GM12801 (cell line): ENCODE measurements around the gene TRIM37.

Experiments used
- TF ChIP-seq, protein P1 (sequence below): IDR thresholded peaks from one replicate; pipeline ENCODE4 v1.5.1; 2011; ENCODE audit warnings: control low read depth; ENCODE audit not compliant: insufficient read length; ENCODE audit errors: extremely low read depth

TRIM37 gene

DNA sequence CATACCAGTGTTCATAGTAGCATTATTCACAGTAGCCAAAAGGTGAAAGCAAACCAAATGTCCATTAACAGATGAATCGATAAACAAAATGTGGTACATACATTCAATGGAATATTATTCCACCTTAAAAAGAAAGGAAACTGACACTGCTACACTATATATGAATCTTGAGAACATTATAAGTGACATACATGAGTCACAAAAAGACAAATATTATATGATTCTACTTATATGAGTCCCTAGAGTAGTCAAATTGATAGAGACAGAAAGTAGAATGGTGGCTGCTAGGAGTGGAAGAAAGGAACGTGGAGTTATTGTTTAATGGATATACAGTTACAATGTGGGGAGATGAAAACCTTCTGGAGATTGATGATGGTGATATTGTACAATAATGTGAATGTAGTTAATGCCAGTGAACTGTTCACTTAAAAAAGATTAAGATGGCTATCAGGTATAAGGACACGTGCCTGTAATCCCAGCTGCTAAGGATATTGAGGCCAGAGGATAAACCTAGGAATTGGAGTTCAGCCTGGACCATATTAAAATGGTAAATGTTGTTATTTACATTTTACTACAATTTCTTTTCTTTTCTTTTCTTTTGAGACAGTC, 20.2 kb upstream of the TRIM37 start:
- TF ChIP-seq, protein P1, sequence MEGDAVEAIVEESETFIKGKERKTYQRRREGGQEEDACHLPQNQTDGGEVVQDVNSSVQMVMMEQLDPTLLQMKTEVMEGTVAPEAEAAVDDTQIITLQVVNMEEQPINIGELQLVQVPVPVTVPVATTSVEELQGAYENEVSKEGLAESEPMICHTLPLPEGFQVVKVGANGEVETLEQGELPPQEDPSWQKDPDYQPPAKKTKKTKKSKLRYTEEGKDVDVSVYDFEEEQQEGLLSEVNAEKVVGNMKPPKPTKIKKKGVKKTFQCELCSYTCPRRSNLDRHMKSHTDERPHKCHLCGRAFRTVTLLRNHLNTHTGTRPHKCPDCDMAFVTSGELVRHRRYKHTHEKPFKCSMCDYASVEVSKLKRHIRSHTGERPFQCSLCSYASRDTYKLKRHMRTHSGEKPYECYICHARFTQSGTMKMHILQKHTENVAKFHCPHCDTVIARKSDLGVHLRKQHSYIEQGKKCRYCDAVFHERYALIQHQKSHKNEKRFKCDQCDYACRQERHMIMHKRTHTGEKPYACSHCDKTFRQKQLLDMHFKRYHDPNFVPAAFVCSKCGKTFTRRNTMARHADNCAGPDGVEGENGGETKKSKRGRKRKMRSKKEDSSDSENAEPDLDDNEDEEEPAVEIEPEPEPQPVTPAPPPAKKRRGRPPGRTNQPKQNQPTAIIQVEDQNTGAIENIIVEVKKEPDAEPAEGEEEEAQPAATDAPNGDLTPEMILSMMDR, result no peak

DNA sequence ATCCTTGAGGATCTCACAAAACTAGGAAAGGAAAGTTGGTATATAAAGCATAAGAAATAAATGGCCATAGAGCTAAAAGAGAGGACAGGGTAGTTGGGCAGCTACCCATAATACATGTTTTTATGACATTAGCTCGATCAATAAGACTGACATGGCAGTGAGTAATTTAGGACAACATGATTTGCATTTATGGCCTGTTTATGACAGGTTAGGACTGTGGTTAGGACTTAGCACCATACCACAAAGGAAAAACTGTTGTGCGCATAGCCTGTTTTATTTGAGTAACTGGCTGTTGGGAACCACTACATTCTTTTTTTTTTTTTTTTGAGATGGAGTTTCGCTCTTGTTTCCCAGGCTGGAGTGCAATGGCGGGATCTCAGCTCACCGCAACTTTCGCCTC, 18.0 kb upstream of the TRIM37 start:
- TF ChIP-seq, protein P1, result no peak

DNA sequence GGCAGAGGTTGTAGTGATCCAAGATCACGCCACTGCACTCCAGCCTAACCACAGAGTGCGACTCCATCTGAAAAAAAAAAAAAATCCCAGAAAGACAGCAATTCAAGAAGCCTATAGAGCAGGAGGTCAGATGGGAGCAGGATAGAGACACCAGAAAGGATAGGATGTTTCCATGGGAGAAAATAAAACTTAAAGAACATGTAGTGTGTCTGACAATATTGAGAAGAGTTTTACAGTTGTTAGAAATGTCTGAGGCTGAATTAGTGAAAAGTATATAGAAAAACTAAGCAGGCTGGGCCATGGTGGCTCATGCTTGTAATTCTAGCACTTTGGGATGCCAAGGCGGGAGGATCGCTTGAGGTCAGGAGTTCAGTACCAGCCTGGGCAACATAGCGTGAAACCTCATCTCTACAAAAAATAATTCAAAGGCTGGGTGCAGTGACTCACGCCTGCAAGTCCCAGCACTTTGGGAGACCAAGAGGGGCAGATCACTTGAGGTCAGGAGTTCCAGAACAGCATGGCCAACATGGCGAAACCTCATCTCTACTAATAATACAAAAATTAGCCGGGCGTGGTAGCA, 15.3 kb upstream of the TRIM37 start:
- TF ChIP-seq, protein P1, result no peak

DNA sequence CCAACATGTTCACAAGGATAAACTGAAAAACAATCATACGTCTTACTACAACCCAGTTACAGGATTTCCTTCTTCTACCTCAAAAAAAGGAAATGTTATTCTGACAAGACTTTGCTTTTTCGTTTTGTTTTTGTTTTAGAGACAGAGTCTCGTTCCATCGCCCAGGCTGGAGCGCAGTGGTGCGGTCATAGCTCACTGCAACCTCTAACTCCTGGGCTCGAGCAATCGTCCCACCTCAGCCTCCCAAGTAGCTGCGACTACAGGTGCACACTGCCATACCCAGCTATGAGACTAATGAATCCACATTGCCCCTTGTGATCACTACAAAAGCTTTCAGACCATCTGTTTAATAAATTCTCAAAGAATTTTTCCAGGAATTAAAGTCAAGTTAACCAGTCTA, 8.8 kb upstream of the TRIM37 start:
- TF ChIP-seq, protein P1, result no peak

DNA sequence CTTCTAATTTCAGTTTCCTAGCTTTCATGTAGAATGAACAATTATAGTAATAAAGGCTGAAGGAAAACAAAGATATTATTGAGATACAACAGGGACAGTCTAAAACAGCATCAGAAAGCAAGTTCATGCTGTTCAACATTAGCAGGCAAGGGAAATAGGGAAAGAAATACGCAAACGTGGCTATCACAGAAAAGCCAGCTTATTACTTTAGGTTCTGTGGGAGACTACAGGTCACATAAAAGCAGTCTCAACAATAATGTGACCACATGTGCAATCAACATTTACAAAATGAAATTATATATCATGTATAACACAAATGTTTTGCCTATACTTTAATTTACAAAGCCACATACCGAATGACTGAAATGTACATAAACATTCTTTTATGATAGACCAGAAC, 4.9 kb upstream of the TRIM37 start:
- TF ChIP-seq, protein P1, result no peak

DNA sequence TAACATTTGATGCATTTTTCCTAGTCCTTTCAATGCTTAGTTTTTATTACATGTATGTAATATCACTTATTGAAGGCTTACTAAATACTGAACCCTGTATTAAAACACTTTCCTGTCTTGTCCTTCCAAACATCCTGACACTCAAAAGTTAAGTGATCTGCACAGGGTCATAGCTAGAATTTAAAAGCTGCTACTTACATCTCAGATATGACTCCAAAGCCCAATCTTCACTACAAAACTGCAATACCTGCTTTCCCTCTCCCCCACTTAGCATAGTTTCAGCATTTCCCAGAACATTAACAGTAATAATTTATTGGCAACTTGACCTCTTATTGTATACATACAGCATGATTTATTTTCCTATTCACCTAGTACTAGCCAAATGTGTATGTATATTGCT, 4.3 kb upstream of the TRIM37 start:
- TF ChIP-seq, protein P1, result no peak

DNA sequence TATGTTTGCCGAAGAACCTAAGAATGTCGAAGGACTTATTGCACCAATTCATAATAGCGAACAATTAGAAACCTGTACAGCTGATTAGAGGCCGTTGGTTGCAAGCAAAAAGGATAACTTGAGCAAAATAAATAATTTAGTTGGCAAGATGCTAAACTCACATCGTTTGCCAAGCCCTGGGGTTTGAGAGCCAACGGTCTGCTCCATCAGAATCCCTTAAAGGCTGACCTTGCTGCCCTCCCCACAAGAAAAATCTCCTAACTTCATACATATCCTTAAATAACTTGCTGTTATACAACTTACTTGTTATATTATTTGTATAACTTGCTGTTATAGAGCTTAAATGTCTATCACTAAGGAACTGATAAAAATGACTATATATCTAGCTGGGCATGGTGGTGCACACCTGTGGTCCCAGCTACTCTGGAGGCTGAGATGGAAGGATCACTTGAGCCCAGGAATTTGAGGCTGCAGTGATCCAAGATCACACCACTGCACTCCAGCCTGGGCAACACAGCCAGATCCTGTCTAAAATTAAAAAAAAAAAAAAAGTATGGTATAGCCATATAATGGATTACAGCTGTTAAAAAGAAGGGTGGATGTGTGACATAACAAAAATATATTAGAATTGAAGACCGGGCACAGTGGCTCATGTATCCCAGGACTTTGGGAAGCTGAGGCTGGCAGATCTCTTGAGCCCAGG, 1.9 kb upstream of the TRIM37 start:
- TF ChIP-seq, protein P1, result no peak
